Measurements from ENCODE around the gene DPH3. TPM values are rescaled to one million over a fixed set of nuclear protein-coding genes. Genes with fewer than 3 reads are reported as not detected.

Gene DPH3
- total RNA-seq, 2 experiments from 2014 or later, result 13.9 to 23.8 TPM

Other genes with a start within 250 kb of the DPH3 start
- not detected for gene GALNT15, start 90.3 kb downstream of the DPH3 start, total RNA-seq
- gene OXNAD1, start 269 bp upstream of the DPH3 start, total RNA-seq, result 10 to 100 TPM; 44.9 to 47.4 TPM
- gene RFTN1, start 248.8 kb upstream of the DPH3 start, total RNA-seq, result 10 to 100 TPM; 78.0 to 96.7 TPM

Measured in activated CD8-positive, alpha-beta memory T cell treated with anti-CD3 and anti-CD28 coated beads, Interleukin-2, amount 10 ng/mL, durations not matched to agents 7 days and 5 days (primary cell).